PC-9 (cell line): ENCODE measurements around the gene LRRC61. TPM values are rescaled to one million over a fixed set of nuclear protein-coding genes. Genes with fewer than 3 reads are reported as not detected.
A peak's percentile ranks its signal among the peaks of the same experiment; 100 is the strongest.

Source experiments
- BruUV-seq: library from RNA; stranded (reverse); fragments of 400-500 nt; replicated peaks from 2 replicates; lab custom pipeline; 2021; lab: Mats Ljungman, UMichigan
- CTCF ChIA-PET: fragments of 300-600 bp; sonication (Branson Sonifier 250); formaldehyde crosslinking; loops from one replicate; lab custom pipeline; 2022; ENCODE audit warnings: antibody characterized with exemption; lab: Charles Lee
- POLR2A ChIA-PET: fragments of 300-600 bp; sonication (Branson Sonifier 250); formaldehyde crosslinking; loops from one replicate; lab custom pipeline; 2022; ENCODE audit warnings: antibody characterized with exemption; ENCODE audit not compliant: unreplicated experiment; lab: Charles Lee
- DNase-seq, 2 experiments: peaks; one replicate each; pipeline versions ENCODE4 v3.0.0 to v3.0.0-alpha.2; 2015 to 2022; ENCODE audit warnings: mixed read lengths in 1 of 2
- H2AFZ ChIP-seq: fragments of 200-600 bp; sonication (generic); 2 replicates; pipeline ENCODE4 v1.8.1; 2017; ENCODE audit warnings: antibody characterized with exemption
- H3F3A ChIP-seq: fragments of 200-600 bp; sonication (generic); 2 replicates; pipeline ENCODE4 v1.8.1; 2017; ENCODE audit warnings: antibody characterized with exemption, mild to moderate bottlenecking, low read depth; ENCODE audit not compliant: insufficient read depth
- H3K27ac ChIP-seq: fragments of 200-600 bp; sonication (generic); 2 replicates; pipeline ENCODE4 v1.6.1; 2016; ENCODE audit warnings: mixed run types
- H3K27me3 ChIP-seq: fragments of 200-600 bp; sonication (generic); 2 replicates; pipeline ENCODE4 v1.6.1; 2016; ENCODE audit warnings: low read depth, mixed run types; ENCODE audit not compliant: insufficient read depth
- H3K36me3 ChIP-seq: fragments of 200-600 bp; sonication (generic); 2 replicates; pipeline ENCODE4 v1.6.1; 2016; ENCODE audit warnings: low read depth, mixed run types
- H3K4me1 ChIP-seq: fragments of 200-600 bp; sonication (generic); replicated peaks from 2 replicates; pipeline ENCODE4 v1.6.1; 2016; ENCODE audit warnings: mixed run types; ENCODE audit not compliant: insufficient read depth
- H3K4me2 ChIP-seq: fragments of 200-600 bp; sonication (generic); 2 replicates; pipeline ENCODE4 v1.6.1; 2017; ENCODE audit warnings: mixed run types
- H3K4me3 ChIP-seq: fragments of 200-600 bp; sonication (generic); 2 replicates; pipeline ENCODE4 v1.6.1; 2016; ENCODE audit warnings: mixed run types
- H3K79me2 ChIP-seq: fragments of 200-600 bp; sonication (generic); 2 replicates; pipeline ENCODE4 v1.6.1; 2017; ENCODE audit warnings: low read depth, mixed run types
- H3K9me2 ChIP-seq: fragments of 200-600 bp; sonication (generic); 2 replicates; pipeline ENCODE4 v1.8.1; 2017; ENCODE audit warnings: mild to moderate bottlenecking; ENCODE audit not compliant: insufficient read depth
- H3K9me3 ChIP-seq: fragments of 200-600 bp; sonication (generic); 2 replicates; pipeline ENCODE4 v1.8.1; 2016; ENCODE audit warnings: low read depth; ENCODE audit not compliant: insufficient read depth
- H4K20me1 ChIP-seq: fragments of 200-600 bp; sonication (generic); 2 replicates; pipeline ENCODE4 v1.8.1; 2017; ENCODE audit not compliant: insufficient read depth
- EZH2 ChIP-seq: fragments of 200-600 bp; sonication (generic); IDR thresholded peaks from 2 replicates; pipeline ENCODE4 v1.8.0; 2017; ENCODE audit warnings: antibody characterized with exemption, low read depth
- intact Hi-C: fragments of 100-400 bp; cut with micrococcal nuclease; formaldehyde crosslinking; loops from one replicate; pipeline ENCODE4 v1.10.0; 2022; ENCODE audit not compliant: unreplicated experiment
- total RNA-seq: library from RNA; stranded (reverse); gene quantifications from 2 replicates; pipeline ENCODE4 v1.2.3, GENCODE V29; 2021
- TF ChIP-seq, protein P1 (sequence below): fragments of 200-600 bp; sonication (generic); conservative IDR thresholded peaks from 2 replicates; pipeline ENCODE4 v1.6.1; 2017; ENCODE audit warnings: mixed run types, antibody characterized with exemption, mild to moderate bottlenecking, moderate library complexity

LRRC61 gene
- total RNA-seq, 1 experiment from 2014 or later = 34.8 TPM

- Histone ChIP-seq H3K27ac (peak overlapping the region; percentile 83), H3K79me2 (peaks cover 88% of the 10 kb centered on the region), H3K27me3 (no peaks in the 10 kb centered on the region), H3K4me2 (peak overlapping the region; percentile 92), H3F3A (peaks cover 37% of the 10 kb centered on the region), H4K20me1 (no peaks in the 10 kb centered on the region), H3K9me2 (no peaks in the 10 kb centered on the region), H3K4me1 (peaks cover 54% of the 10 kb centered on the region), H3K36me3 (peaks cover 48% of the 10 kb centered on the region), H3K9me3 (no peaks in the 10 kb centered on the region), H2AFZ (peak overlapping the region; percentile 99), H3K4me3 (peak overlapping the region; percentile 98)
- intact Hi-C loops = loop anchor here (2.0 to 5.0 kb wide), 4 partner anchors 45 to 788 kb away; partner anchors contain the start of genes ABCB8 and REPIN1
- CTCF ChIA-PET = no interaction called here
- peak in 1 of 2 experiments; percentile 46 for DNase-seq
- POLR2A ChIA-PET = interaction anchor here (0.7 kb wide), 1 partner anchor 56 kb away, joined by 3 read pairs; no protein-coding TSS in a partner anchor
- TF ChIP-seq EZH2 = no peak
- TF ChIP-seq, protein P1, sequence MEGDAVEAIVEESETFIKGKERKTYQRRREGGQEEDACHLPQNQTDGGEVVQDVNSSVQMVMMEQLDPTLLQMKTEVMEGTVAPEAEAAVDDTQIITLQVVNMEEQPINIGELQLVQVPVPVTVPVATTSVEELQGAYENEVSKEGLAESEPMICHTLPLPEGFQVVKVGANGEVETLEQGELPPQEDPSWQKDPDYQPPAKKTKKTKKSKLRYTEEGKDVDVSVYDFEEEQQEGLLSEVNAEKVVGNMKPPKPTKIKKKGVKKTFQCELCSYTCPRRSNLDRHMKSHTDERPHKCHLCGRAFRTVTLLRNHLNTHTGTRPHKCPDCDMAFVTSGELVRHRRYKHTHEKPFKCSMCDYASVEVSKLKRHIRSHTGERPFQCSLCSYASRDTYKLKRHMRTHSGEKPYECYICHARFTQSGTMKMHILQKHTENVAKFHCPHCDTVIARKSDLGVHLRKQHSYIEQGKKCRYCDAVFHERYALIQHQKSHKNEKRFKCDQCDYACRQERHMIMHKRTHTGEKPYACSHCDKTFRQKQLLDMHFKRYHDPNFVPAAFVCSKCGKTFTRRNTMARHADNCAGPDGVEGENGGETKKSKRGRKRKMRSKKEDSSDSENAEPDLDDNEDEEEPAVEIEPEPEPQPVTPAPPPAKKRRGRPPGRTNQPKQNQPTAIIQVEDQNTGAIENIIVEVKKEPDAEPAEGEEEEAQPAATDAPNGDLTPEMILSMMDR = no peak
- BruUV-seq = TSS peak; percentile 36
Measured at GRCh38 chr7:150323682-150324372, 672 bp downstream of the LRRC61 start.

GRCh38 chr7:150324373-150324961 lies 1.3 kb downstream of the LRRC61 start:
- Histone ChIP-seq H3K36me3 (peaks cover 47% of the 10 kb centered on the region), H3K9me3 (no peaks in the 10 kb centered on the region), H2AFZ (peak overlapping the region; percentile 99; the same call in 1 of the 2 replicates), H3K27me3 (no peaks in the 10 kb centered on the region), H4K20me1 (no peaks in the 10 kb centered on the region), H3K79me2 (peaks cover 85% of the 10 kb centered on the region), H3K4me3 (peak overlapping the region; percentile 98), H3K4me1 (peaks cover 52% of the 10 kb centered on the region), H3K4me2 (peak overlapping the region; percentile 92), H3K9me2 (no peaks in the 10 kb centered on the region), H3K27ac (peak overlapping the region; percentile 83; the same call in 1 of the 2 replicates), H3F3A (peaks cover 37% of the 10 kb centered on the region)
- ChIA-PET POLR2A (no interaction called here), CTCF (no interaction called here)
- intact Hi-C loops = loop anchor here (5.0 kb wide), 3 partner anchors 78 to 788 kb away; partner anchors contain the start of gene ABCB8
- TF ChIP-seq, protein P1 = no peak
- TF ChIP-seq EZH2 = no peak
- DNase-seq = no peak
- BruUV-seq = no TSS peak

GRCh38 chr7:150325110-150325611 lies 2.0 kb downstream of the LRRC61 start:
- no peaks in the 10 kb centered on the region for H3K9me3 ChIP-seq
- no peaks in the 10 kb centered on the region for H3K9me2 ChIP-seq
- no peak overlapping the region for H2AFZ ChIP-seq
- H3K27ac ChIP-seq = peak overlapping the region; percentile 83; the same call in 1 of the 2 replicates
- H3F3A ChIP-seq = peaks cover 34% of the 10 kb centered on the region
- H3K36me3 ChIP-seq = peaks cover 41% of the 10 kb centered on the region
- H3K4me2 ChIP-seq = peak overlapping the region; percentile 92
- H3K4me3 ChIP-seq = peak overlapping the region; percentile 98; the same call in 1 of the 2 replicates
- H3K4me1 ChIP-seq = peaks cover 45% of the 10 kb centered on the region
- no peak for TF ChIP-seq EZH2
- TF ChIP-seq, protein P1 = no peak
- ChIA-PET CTCF (no interaction called here), POLR2A (no interaction called here)
- no peaks in the 10 kb centered on the region for H3K27me3 ChIP-seq
- H3K79me2 ChIP-seq = peaks cover 78% of the 10 kb centered on the region
- no TSS peak for BruUV-seq
- DNase-seq = no peak
- no peaks in the 10 kb centered on the region for H4K20me1 ChIP-seq
- intact Hi-C loops = no loop called here
